Smooth muscle cell (in vitro differentiated cells): ENCODE data around the gene CRYGB. TPM values are rescaled to one million over a fixed set of nuclear protein-coding genes. Genes with fewer than 3 reads are reported as not detected.

ENCODE experiments used
- DNase-seq: peaks from one replicate; lab custom pipeline; 2025; ENCODE audit not compliant: unreplicated experiment; lab: John Stamatoyannopoulos, UW
- H2AFZ ChIP-seq: fragments of 200-600 bp; sonication (generic); 2 replicates; pipeline ENCODE4 v1.6.0; 2016; ENCODE audit warnings: antibody characterized with exemption, low read depth, mild to moderate bottlenecking
- H3F3A ChIP-seq: fragments of 200-600 bp; sonication (generic); 2 replicates; pipeline ENCODE4 v1.6.0; 2017; ENCODE audit warnings: antibody characterized with exemption, low read depth
- H3K27ac ChIP-seq: fragments of 200-600 bp; sonication (generic); 2 replicates; pipeline ENCODE4 v1.5.1; 2016; ENCODE audit warnings: low read depth, mild to moderate bottlenecking
- H3K27me3 ChIP-seq: fragments of 200-600 bp; sonication (generic); 2 replicates; pipeline ENCODE4 v1.6.1; 2016; ENCODE audit warnings: low read depth, mild to moderate bottlenecking
- H3K36me3 ChIP-seq: fragments of 200-600 bp; sonication (generic); 2 replicates; pipeline ENCODE4 v1.5.1; 2016; ENCODE audit warnings: low read depth
- H3K4me1 ChIP-seq: fragments of 200-600 bp; sonication (generic); 2 replicates; pipeline ENCODE4 v1.5.1; 2016; ENCODE audit warnings: low read depth
- H3K4me2 ChIP-seq: fragments of 200-600 bp; sonication (generic); 2 replicates; pipeline ENCODE4 v1.6.0; 2016; ENCODE audit warnings: mild to moderate bottlenecking
- H3K4me3 ChIP-seq: fragments of 200-600 bp; sonication (generic); 2 replicates; pipeline ENCODE4 v1.5.1; 2016; ENCODE audit warnings: mild to moderate bottlenecking
- H3K79me2 ChIP-seq: fragments of 200-600 bp; sonication (generic); 2 replicates; pipeline ENCODE4 v1.6.0; 2016; ENCODE audit warnings: low read depth, mild to moderate bottlenecking
- H3K9ac ChIP-seq: fragments of 200-600 bp; sonication (generic); 2 replicates; pipeline ENCODE4 v1.6.0; 2016; ENCODE audit warnings: low read depth
- H3K9me3 ChIP-seq: fragments of 200-600 bp; sonication (generic); replicated peaks from 2 replicates; pipeline ENCODE4 v1.5.1; 2016; ENCODE audit warnings: low read depth
- H4K20me1 ChIP-seq: fragments of 200-600 bp; sonication (generic); 2 replicates; pipeline ENCODE4 v1.6.0; 2016; ENCODE audit warnings: low read depth
- WGBS: methylation state at CpG from one replicate; pipeline ENCODE4 v1.1.7; 2016; ENCODE audit warnings: low lambda C conversion rate; 5-methylcytosine and 5-hydroxymethylcytosine counted together
- polyA plus RNA-seq: library from polyadenylated mRNA; unstranded; fragments of >200 nt; fragmentation: Nextera tagmentation; extraction: Ambion mirVana; gene quantifications from 2 replicates; pipeline ENCODE4 v1.2.1, GENCODE V29; 2016
- total RNA-seq: library from RNA; depleted of rRNA; stranded (reverse); fragments of >200 nt; gene quantifications from 2 replicates; pipeline ENCODE4 v1.2.3, GENCODE V29; 2014
- TF ChIP-seq, protein P1 (sequence below): fragments of 200-600 bp; sonication (generic); IDR thresholded peaks from 2 replicates; pipeline ENCODE4 v1.5.1; 2017; ENCODE audit warnings: borderline replicate concordance, mild to moderate bottlenecking, antibody characterized with exemption; ENCODE audit not compliant: insufficient read depth, poor library complexity, severe bottlenecking

CRYGB gene
- total and polyA plus RNA-seq, 2 experiments from 2014 or later: not detected

DNA sequence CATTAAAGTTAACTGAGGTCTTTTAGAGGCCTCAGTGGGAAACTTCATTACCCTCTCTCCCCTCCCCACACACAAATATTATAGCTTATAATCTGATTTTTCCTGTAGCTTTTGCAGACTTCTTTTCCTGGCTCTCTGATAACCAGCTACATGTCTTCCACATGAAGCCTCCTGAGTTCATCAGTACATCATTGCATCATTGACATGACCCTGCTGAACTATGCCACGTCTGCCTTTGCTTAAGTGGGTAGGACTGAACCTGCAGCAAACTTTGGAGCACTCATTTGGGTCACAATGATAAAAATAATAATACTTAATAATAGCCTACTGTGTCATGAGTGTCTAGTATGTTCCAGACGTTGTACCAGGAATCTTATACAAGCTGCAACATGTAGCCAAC is 10.5 kb upstream of the CRYGB start:
- Histone ChIP-seq H4K20me1 (no peaks in the 10 kb centered on the region), H3K79me2 (no peaks in the 10 kb centered on the region), H3K4me3 (no peak overlapping the region), H2AFZ (no peak overlapping the region), H3K27me3 (no peaks in the 10 kb centered on the region), H3K27ac (no peak overlapping the region), H3K4me2 (no peak overlapping the region), H3K9ac (no peak overlapping the region), H3K4me1 (no peaks in the 10 kb centered on the region), H3K9me3 (no peaks in the 10 kb centered on the region), H3F3A (no peaks in the 10 kb centered on the region), H3K36me3 (no peaks in the 10 kb centered on the region)
- 74% methylated on average over 2 of the region's 2 CpGs for WGBS
- TF ChIP-seq, protein P1, sequence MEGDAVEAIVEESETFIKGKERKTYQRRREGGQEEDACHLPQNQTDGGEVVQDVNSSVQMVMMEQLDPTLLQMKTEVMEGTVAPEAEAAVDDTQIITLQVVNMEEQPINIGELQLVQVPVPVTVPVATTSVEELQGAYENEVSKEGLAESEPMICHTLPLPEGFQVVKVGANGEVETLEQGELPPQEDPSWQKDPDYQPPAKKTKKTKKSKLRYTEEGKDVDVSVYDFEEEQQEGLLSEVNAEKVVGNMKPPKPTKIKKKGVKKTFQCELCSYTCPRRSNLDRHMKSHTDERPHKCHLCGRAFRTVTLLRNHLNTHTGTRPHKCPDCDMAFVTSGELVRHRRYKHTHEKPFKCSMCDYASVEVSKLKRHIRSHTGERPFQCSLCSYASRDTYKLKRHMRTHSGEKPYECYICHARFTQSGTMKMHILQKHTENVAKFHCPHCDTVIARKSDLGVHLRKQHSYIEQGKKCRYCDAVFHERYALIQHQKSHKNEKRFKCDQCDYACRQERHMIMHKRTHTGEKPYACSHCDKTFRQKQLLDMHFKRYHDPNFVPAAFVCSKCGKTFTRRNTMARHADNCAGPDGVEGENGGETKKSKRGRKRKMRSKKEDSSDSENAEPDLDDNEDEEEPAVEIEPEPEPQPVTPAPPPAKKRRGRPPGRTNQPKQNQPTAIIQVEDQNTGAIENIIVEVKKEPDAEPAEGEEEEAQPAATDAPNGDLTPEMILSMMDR: no peak
- DNase-seq: no peak

DNA sequence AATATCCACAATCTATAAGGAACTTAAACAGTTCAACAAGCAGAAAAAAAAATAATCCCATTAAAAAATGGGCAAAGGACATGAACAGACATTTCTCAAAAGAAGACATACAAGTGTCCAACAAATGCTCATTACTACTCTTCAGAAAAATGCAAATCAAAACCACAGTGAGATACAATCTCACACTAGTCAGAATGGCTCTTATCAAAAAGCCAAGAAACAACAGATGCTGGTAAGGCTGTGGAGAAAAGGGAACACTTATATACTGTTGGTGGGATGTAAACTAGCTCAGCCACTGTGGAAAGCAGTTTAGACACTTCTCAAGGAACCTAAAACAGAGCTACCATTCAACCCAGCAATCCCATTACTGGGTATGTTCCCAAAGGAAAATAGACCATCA is 7.2 kb upstream of the CRYGB start:
- Histone ChIP-seq H3K36me3 (no peaks in the 10 kb centered on the region), H2AFZ (no peak overlapping the region), H3K4me3 (no peak overlapping the region), H3K9ac (no peak overlapping the region), H3K9me3 (no peaks in the 10 kb centered on the region), H3K27me3 (no peaks in the 10 kb centered on the region), H4K20me1 (no peaks in the 10 kb centered on the region), H3F3A (no peaks in the 10 kb centered on the region), H3K4me2 (no peak overlapping the region), H3K79me2 (no peaks in the 10 kb centered on the region), H3K27ac (no peak overlapping the region), H3K4me1 (no peaks in the 10 kb centered on the region)
- TF ChIP-seq, protein P1: no peak
- DNase-seq: no peak

DNA sequence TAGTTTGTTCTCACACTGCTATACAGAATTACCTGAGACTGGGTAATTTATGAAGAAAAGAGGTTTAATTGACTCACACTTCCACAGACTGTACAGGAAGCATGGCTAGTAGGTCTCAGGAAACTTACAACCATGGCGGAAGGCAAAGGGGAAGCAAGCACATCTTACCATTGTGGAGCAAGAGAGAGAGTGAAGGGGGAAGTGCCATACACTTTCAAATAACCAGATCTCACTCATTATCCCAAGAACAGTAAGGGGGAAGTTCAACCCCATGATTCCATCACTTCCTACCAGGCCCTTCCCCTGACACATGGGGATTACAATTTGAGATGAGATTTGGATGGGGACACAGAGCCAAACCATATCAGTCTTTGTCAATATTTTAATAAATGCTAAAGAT is 5.0 kb upstream of the CRYGB start:
- H3K9me3 ChIP-seq: no peaks in the 10 kb centered on the region
- no peaks in the 10 kb centered on the region for H3F3A ChIP-seq
- no peak overlapping the region for H3K27ac ChIP-seq
- H3K79me2 ChIP-seq: no peaks in the 10 kb centered on the region
- no peaks in the 10 kb centered on the region for H3K4me1 ChIP-seq
- no peak for DNase-seq
- TF ChIP-seq, protein P1: no peak
- H3K4me2 ChIP-seq: no peak overlapping the region
- no peak overlapping the region for H3K9ac ChIP-seq
- WGBS: 95% methylated on average over 1 of the region's 1 CpG
- H3K36me3 ChIP-seq: no peaks in the 10 kb centered on the region
- no peaks in the 10 kb centered on the region for H4K20me1 ChIP-seq
- no peak overlapping the region for H3K4me3 ChIP-seq
- H3K27me3 ChIP-seq: no peaks in the 10 kb centered on the region
- no peak overlapping the region for H2AFZ ChIP-seq

DNA sequence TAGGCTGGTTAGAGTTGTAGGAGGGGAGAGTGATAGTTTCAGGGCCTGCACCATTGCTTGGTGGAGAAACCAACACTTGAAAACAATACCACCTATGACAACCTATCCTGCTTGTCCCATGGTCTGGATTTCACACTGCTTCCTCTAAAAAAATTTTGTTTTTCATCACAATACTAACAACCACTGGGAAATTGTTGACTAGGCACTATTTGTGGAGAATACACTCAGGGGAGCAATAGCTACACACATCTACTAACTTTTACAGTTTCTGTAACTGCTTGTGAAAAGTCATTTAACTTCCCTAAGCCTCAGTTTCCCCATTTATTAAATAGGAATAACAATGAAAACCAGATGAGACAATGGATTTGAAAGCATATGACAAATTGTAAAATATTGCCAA is 4.1 kb upstream of the CRYGB start:
- no peak overlapping the region for H3K27ac ChIP-seq
- no peaks in the 10 kb centered on the region for H3K79me2 ChIP-seq
- no peaks in the 10 kb centered on the region for H4K20me1 ChIP-seq
- no peaks in the 10 kb centered on the region for H3K27me3 ChIP-seq
- H3K4me1 ChIP-seq: no peaks in the 10 kb centered on the region
- no peak overlapping the region for H3K4me2 ChIP-seq
- no peak overlapping the region for H3K4me3 ChIP-seq
- no peak overlapping the region for H2AFZ ChIP-seq
- no peak for DNase-seq
- H3K9me3 ChIP-seq: no peaks in the 10 kb centered on the region
- H3K36me3 ChIP-seq: no peaks in the 10 kb centered on the region
- no peaks in the 10 kb centered on the region for H3F3A ChIP-seq
- TF ChIP-seq, protein P1: no peak
- H3K9ac ChIP-seq: no peak overlapping the region
